Measurements from ENCODE around the gene CHKB.

The CHKB gene

GRCh38 chr22:50601669-50602337 lies 19.2 kb upstream of the CHKB start:
- TF ChIP-seq HDGF (IDR thresholded peaks at IDR 0.05; ENCODE audit: borderline replicate concordance) (no peak), ZNF384 (IDR thresholded peaks at IDR 0.05) (no peak), ELF4 (IDR thresholded peaks at IDR 0.05) (no peak), FOXA1 (IDR thresholded peaks at IDR 0.05) (no peak), FOXK2 (IDR thresholded peaks at IDR 0.05) (no peak), L3MBTL2 (conservative IDR thresholded peaks at IDR 0.05) (no peak), ARNT (IDR thresholded peaks at IDR 0.05) (no peak), SP1 (IDR thresholded peaks at IDR 0.05) (no peak), BHLHE40 (IDR thresholded peaks at IDR 0.05; ENCODE audit: borderline replicate concordance) (no peak), SUZ12 (IDR thresholded peaks at IDR 0.05) (no peak), PKNOX1 (IDR thresholded peaks at IDR 0.05) (no peak), CTBP1 (IDR thresholded peaks at IDR 0.05; ENCODE audit: borderline replicate concordance) (no peak), NFRKB (IDR thresholded peaks at IDR 0.05) (no peak), TARDBP (IDR thresholded peaks at IDR 0.05) (no peak)
- DNase-seq (ENCODE audit: extremely low spot score): no peak
- ChIA-PET CTCF (no interaction called here), POLR2A (interaction anchor here (0.7 to 1.6 kb wide), 8 partner anchors 8 to 94 kb away, joined by 3 to 8 read pairs (median 4); partner anchors contain the start of genes CHKB, CPT1B, LMF2 and SCO2)

GRCh38 chr22:50600967-50601668 lies 18.5 kb upstream of the CHKB start:
- DNase-seq (ENCODE audit: extremely low spot score): peak; percentile 32
- CTCF ChIA-PET: no interaction called here
- TF ChIP-seq CTBP1 (IDR thresholded peaks at IDR 0.05; ENCODE audit: borderline replicate concordance) (no peak), HDGF (IDR thresholded peaks at IDR 0.05; ENCODE audit: borderline replicate concordance) (no peak), LEF1 (IDR thresholded peaks at IDR 0.05; ENCODE audit: borderline replicate concordance) (no peak), FOXA1 (IDR thresholded peaks at IDR 0.05) (no peak), ARNT (IDR thresholded peaks at IDR 0.05) (no peak), SP1 (IDR thresholded peaks at IDR 0.05) (no peak), PKNOX1 (IDR thresholded peaks at IDR 0.05) (no peak), NFRKB (IDR thresholded peaks at IDR 0.05) (no peak), FOXM1 (IDR thresholded peaks at IDR 0.05; ENCODE audit: borderline replicate concordance) (no peak), TARDBP (IDR thresholded peaks at IDR 0.05) (no peak), L3MBTL2 (conservative IDR thresholded peaks at IDR 0.05) (no peak), SUZ12 (IDR thresholded peaks at IDR 0.05) (no peak), ELF4 (IDR thresholded peaks at IDR 0.05) (no peak), ZNF384 (IDR thresholded peaks at IDR 0.05) (no peak), BHLHE40 (IDR thresholded peaks at IDR 0.05; ENCODE audit: borderline replicate concordance) (no peak), FOXK2 (IDR thresholded peaks at IDR 0.05) (no peak)
- POLR2A ChIA-PET: interaction anchor here (0.7 to 1.6 kb wide), 8 partner anchors 8 to 93 kb away, joined by 3 to 8 read pairs (median 4); partner anchors contain the start of genes CHKB, CPT1B, LMF2 and SCO2

GRCh38 chr22:50600538-50600937 lies 17.9 kb upstream of the CHKB start, which contains the start of gene MAPK8IP2:
TSS of gene MAPK8IP2 (plus strand) at chr22:50600793. CDS start at chr22:50600819, 26 bp downstream.
- peak; percentile 70 for DNase-seq (ENCODE audit: extremely low spot score)
- ChIA-PET POLR2A (interaction anchor here (1.0 to 1.5 kb wide), 3 partner anchors 18 to 93 kb away, joined by 3 to 4 read pairs (median 3); partner anchors contain the start of genes CHKB, LMF2, NCAPH2 and SCO2), CTCF (no interaction called here)
- TF ChIP-seq FOXK2 (IDR thresholded peaks at IDR 0.05): no peak
- no peak for TF ChIP-seq SP1 (IDR thresholded peaks at IDR 0.05)
- no peak for TF ChIP-seq LEF1 (IDR thresholded peaks at IDR 0.05; ENCODE audit: borderline replicate concordance)
- TF ChIP-seq ZNF384 (IDR thresholded peaks at IDR 0.05): no peak
- TF ChIP-seq ELF4 (IDR thresholded peaks at IDR 0.05): no peak
- TF ChIP-seq BHLHE40 (IDR thresholded peaks at IDR 0.05; ENCODE audit: borderline replicate concordance): no peak
- no peak for TF ChIP-seq TARDBP (IDR thresholded peaks at IDR 0.05)
- no peak for TF ChIP-seq ARNT (IDR thresholded peaks at IDR 0.05)
- TF ChIP-seq L3MBTL2 (conservative IDR thresholded peaks at IDR 0.05): no peak
- TF ChIP-seq FOXA1 (IDR thresholded peaks at IDR 0.05): no peak
- TF ChIP-seq SUZ12 (IDR thresholded peaks at IDR 0.05): no peak
- no peak for TF ChIP-seq HDGF (IDR thresholded peaks at IDR 0.05; ENCODE audit: borderline replicate concordance)
- TF ChIP-seq NFRKB (IDR thresholded peaks at IDR 0.05): no peak
- TF ChIP-seq CTBP1 (IDR thresholded peaks at IDR 0.05; ENCODE audit: borderline replicate concordance): no peak
- no peak for TF ChIP-seq FOXM1 (IDR thresholded peaks at IDR 0.05; ENCODE audit: borderline replicate concordance)

DNA sequence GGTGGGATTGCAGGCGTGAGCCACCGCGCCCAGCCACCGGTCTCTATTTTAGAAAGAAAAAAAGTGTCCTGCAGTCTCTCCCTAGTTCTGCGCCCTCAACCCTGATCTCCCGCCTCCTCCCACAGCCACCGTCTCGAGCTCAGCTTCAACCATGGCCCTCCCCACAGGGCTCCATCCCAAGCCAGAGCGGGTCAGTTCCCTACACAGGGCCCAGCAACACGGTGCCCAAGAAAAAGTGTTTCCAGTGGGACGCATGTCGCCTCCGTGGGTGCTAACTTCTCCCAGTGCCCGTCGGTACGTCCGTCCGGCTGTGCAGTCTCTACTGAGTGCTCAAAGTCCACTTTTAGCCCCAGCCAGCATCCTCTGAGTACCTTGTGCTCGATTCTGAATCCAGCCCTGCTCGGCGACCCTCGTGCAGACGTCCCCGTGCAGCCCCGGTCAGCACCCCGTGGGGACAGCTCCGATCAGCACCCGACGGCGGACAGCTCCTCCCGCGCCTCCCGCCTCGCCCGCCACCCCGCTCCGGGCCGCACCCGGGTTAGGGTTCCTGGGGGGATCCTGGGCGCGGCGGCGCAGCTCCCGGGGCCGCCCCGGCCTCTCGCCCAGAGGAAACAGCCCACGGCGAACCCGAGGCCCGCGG lies 17.3 kb upstream of the CHKB start:
- ChIA-PET POLR2A (interaction anchor here (1.0 to 1.5 kb wide), 3 partner anchors 17 to 92 kb away, joined by 3 to 4 read pairs (median 3); partner anchors contain the start of genes CHKB, LMF2, NCAPH2 and SCO2), CTCF (no interaction called here)
- DNase-seq (ENCODE audit: extremely low spot score): peak; percentile 74
- TF ChIP-seq CTBP1 (IDR thresholded peaks at IDR 0.05; ENCODE audit: borderline replicate concordance) (no peak), ZNF384 (IDR thresholded peaks at IDR 0.05) (no peak), L3MBTL2 (conservative IDR thresholded peaks at IDR 0.05) (0 out of 2 replicates have a peak, but pooled peaks have one; percentile 27), PKNOX1 (IDR thresholded peaks at IDR 0.05) (no peak)

GRCh38 chr22:50597097-50597496 lies 14.4 kb upstream of the CHKB start:
- no peak for DNase-seq (ENCODE audit: extremely low spot score)
- ChIA-PET POLR2A (no interaction called here), CTCF (no interaction called here)
- TF ChIP-seq NFRKB (IDR thresholded peaks at IDR 0.05) (no peak), CTBP1 (IDR thresholded peaks at IDR 0.05; ENCODE audit: borderline replicate concordance) (no peak), FOXA1 (IDR thresholded peaks at IDR 0.05) (no peak), ARNT (IDR thresholded peaks at IDR 0.05) (no peak), ELF4 (IDR thresholded peaks at IDR 0.05) (no peak), HDGF (IDR thresholded peaks at IDR 0.05; ENCODE audit: borderline replicate concordance) (no peak), TARDBP (IDR thresholded peaks at IDR 0.05) (no peak), LEF1 (IDR thresholded peaks at IDR 0.05; ENCODE audit: borderline replicate concordance) (no peak), FOXM1 (IDR thresholded peaks at IDR 0.05; ENCODE audit: borderline replicate concordance) (no peak), L3MBTL2 (conservative IDR thresholded peaks at IDR 0.05) (no peak), ZNF384 (IDR thresholded peaks at IDR 0.05) (no peak), BHLHE40 (IDR thresholded peaks at IDR 0.05; ENCODE audit: borderline replicate concordance) (no peak), FOXK2 (IDR thresholded peaks at IDR 0.05) (no peak), SUZ12 (IDR thresholded peaks at IDR 0.05) (no peak), PKNOX1 (IDR thresholded peaks at IDR 0.05) (no peak), SP1 (IDR thresholded peaks at IDR 0.05) (no peak)

Data from HEK293T (cell line).